GM03348 (cell line): Measurements from ENCODE around the gene KCNQ1.

Experiments used
- DNase-seq: peaks from one replicate; pipeline ENCODE4 v3.0.0; 2012; ENCODE audit warnings: low spot score

Gene KCNQ1

GRCh38 chr11:2665526-2666400 is 221.0 kb downstream of the KCNQ1 start:
- DNase-seq, result no peak

GRCh38 chr11:2666401-2666741 is 221.6 kb downstream of the KCNQ1 start:
- no peak for DNase-seq

- no peak for DNase-seq
Observed at GRCh38 chr11:2666828-2667570, 222.2 kb downstream of the KCNQ1 start.

- DNase-seq, result no peak
Observed at GRCh38 chr11:2667940-2668339, 223.1 kb downstream of the KCNQ1 start.

- no peak for DNase-seq
Observed at GRCh38 chr11:2668876-2669275, 224.1 kb downstream of the KCNQ1 start.

- DNase-seq, result no peak
Observed at GRCh38 chr11:2669634-2670469, 225.0 kb downstream of the KCNQ1 start.

GRCh38 chr11:2670541-2671100 is 225.8 kb downstream of the KCNQ1 start:
- DNase-seq, result no peak

- no peak for DNase-seq
Observed at GRCh38 chr11:2671748-2672147, 226.9 kb downstream of the KCNQ1 start.

- no peak for DNase-seq
Observed at GRCh38 chr11:2672553-2673249, 227.9 kb downstream of the KCNQ1 start.

- DNase-seq, result no peak
Observed at GRCh38 chr11:2673250-2673610, 228.4 kb downstream of the KCNQ1 start.

- DNase-seq, result no peak
Observed at GRCh38 chr11:2673871-2674471, 229.2 kb downstream of the KCNQ1 start.

- no peak for DNase-seq
Observed at GRCh38 chr11:2674658-2675131, 229.9 kb downstream of the KCNQ1 start.

GRCh38 chr11:2675540-2675939 is 230.7 kb downstream of the KCNQ1 start:
- no peak for DNase-seq

GRCh38 chr11:2677127-2677526 is 232.3 kb downstream of the KCNQ1 start:
- DNase-seq, result no peak

GRCh38 chr11:2678396-2678795 is 233.6 kb downstream of the KCNQ1 start:
- DNase-seq, result no peak

GRCh38 chr11:2679011-2679676 is 234.3 kb downstream of the KCNQ1 start:
- no peak for DNase-seq

- no peak for DNase-seq
Observed at GRCh38 chr11:2681408-2682145, 236.8 kb downstream of the KCNQ1 start.

GRCh38 chr11:2683806-2684205 is 239.0 kb downstream of the KCNQ1 start:
- no peak for DNase-seq

- DNase-seq, result no peak
Observed at GRCh38 chr11:2684581-2684980, 239.8 kb downstream of the KCNQ1 start.

- no peak for DNase-seq
Observed at GRCh38 chr11:2685051-2685450, 240.2 kb downstream of the KCNQ1 start.
